ENCODE data around the gene R3HDML.
"Not testable (repeated sequence)": the region's sequence is repeated elsewhere in the genome, so short reads cannot be mapped to it uniquely, and the experiment has no call there.

R3HDML gene

GRCh38 chr20:44327748-44328147 is 9.1 kb upstream of the R3HDML start:
- DNase-seq (ENCODE audit: low read depth in 2 of 2, low spot score in 1 of 2) = not testable (repeated sequence)

- no peak for DNase-seq (ENCODE audit: low read depth in 2 of 2, low spot score in 1 of 2)
Observed at GRCh38 chr20:44328428-44328827, 8.4 kb upstream of the R3HDML start.

GRCh38 chr20:44331201-44331600 is 5.6 kb upstream of the R3HDML start:
- no peak for DNase-seq (ENCODE audit: low read depth in 2 of 2, low spot score in 1 of 2)

DNA sequence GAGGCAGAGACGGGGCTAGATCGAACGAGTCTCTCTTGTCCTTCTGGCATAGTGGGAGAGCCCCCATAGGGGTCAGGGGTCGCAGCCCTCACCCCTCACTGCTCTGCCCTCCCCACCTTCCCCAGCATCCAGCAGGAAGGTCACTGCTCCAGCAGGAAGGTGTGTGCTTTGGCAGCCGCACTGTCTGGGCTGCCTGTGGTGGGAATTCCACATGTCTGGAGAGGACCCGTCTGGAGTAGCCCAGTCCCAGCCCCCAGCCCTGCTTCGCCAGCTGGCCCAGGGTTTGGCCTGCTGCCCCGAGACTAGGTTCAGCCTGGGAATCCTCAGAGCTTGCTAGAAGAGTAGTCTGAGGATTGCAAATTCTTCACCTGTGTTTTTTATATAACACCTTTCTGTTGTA is 2.5 kb upstream of the R3HDML start:
- DNase-seq (ENCODE audit: low read depth in 2 of 2, low spot score in 1 of 2) = no peak

DNA sequence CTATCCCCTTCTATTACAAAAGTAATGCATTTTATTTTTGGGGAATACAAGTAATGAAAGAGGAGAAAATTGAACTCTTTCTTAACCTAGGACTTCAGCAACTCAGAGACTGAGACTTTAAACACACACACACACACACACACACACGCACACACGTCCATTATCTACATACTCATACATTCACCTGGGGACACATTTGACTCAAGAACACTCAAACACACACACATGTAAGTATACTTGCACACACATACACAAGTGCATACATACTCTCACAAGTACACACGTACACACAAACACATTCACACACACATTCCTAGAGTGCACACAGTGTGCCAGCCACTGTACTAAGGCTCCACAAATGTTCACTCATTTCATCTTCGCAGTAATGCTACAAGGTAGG is 2.1 kb upstream of the R3HDML start:
- DNase-seq (ENCODE audit: low read depth in 2 of 2, low spot score in 1 of 2) = no peak

DNA sequence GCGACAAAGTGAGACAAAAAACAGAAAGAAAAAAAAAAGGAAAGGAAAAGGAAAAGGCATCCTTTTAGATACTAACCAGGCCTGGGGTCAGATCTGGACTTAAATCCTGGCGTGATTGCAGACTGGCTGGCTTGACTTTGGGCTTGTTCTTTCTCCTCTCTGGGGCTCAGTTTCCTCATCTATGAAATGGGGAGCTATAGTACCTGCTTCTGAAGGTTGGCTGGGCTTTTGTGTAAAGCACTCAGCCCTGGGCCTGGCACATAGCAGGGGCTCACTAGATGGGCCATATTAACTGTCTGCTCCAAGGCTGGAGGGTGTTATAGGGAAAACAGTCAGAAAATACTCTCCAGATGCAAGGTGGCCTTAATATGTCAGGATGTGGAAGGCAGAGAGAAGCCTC is 1.2 kb upstream of the R3HDML start:
- no peak for DNase-seq (ENCODE audit: low read depth in 2 of 2, low spot score in 1 of 2)

DNA sequence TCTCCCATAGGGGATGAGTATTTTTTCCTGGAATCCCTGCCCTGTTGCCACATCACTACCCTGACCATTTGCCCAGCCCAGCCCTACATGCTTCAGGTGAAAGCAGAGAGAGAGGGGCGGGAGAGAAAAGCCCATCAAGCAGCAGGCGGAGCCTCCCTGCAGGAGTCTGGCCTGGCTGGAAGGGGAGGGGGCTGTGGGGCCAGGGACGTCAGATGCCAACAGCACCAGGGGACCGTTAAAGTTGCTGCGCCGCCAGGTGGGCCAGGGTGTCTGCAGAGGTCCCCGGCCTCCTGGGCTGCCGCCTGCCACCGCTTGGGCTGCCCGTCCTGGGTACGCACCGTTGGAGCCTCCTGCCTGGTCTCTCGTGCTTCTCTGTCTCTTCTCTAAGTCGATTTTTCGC is 757 bp upstream of the R3HDML start:
- no peak for DNase-seq (ENCODE audit: low read depth in 2 of 2, low spot score in 1 of 2)

DNA sequence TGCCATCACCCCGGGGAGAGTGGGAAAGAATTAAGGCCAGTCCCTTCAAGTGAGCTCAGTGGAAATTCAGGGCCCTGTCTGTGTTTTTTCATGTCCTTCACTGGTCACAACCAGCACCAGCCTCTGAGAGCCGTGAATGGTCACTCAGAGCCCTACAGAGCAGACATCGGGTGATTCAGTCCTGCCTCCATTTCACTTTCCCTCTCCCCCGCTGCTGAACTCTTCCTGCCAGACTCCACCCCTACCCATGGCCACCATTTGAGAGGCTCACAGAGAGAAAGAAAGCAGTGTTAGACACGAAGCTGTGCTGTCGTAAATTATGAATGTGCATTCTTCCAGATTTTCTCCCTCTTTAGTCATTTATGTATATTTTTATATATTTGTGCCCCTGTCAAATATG is 5.4 kb downstream of the R3HDML start:
- no peak for DNase-seq (ENCODE audit: low read depth in 2 of 2, low spot score in 1 of 2)

DNA sequence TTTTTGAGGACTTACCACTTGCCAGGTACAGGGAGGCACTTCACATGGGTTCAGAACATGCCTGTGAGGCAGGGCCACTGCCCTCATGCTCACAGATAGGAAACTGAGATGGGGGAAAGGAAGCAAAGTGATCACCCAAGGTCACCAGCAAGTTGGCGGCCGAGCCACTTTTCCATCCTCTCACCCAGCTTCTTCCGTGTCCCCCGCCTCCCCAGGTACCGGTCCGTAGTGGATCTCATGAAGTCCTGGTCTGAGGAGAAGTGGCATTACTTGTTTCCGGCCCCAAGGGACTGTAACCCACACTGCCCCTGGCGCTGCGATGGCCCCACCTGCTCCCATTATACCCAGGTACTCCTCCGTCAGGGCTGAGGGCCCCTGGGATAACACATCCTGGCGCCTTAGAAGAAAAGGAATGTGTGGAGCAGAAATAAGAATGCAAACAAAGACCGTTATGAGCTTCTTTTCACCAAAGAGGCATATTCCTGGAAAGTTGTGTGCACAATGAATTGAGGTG is 6.4 kb downstream of the R3HDML start:
- DNase-seq (ENCODE audit: low read depth in 2 of 2, low spot score in 1 of 2) = no peak

GRCh38 chr20:44344723-44345122 is 7.9 kb downstream of the R3HDML start:
- no peak for DNase-seq (ENCODE audit: low read depth in 2 of 2, low spot score in 1 of 2)

- no peak for DNase-seq (ENCODE audit: low read depth in 2 of 2, low spot score in 1 of 2)
Observed at GRCh38 chr20:44345147-44345546, 8.3 kb downstream of the R3HDML start.

- DNase-seq (ENCODE audit: low read depth in 2 of 2, low spot score in 1 of 2) = not testable (repeated sequence)
Observed at GRCh38 chr20:44345941-44346340, 9.1 kb downstream of the R3HDML start.

- no peak for DNase-seq (ENCODE audit: low read depth in 2 of 2, low spot score in 1 of 2)
Observed at GRCh38 chr20:44348168-44348659, 11.4 kb downstream of the R3HDML start.

- DNase-seq (ENCODE audit: low read depth in 2 of 2, low spot score in 1 of 2) = no peak
Observed at GRCh38 chr20:44349349-44349748, 12.5 kb downstream of the R3HDML start.

- DNase-seq (ENCODE audit: low read depth in 2 of 2, low spot score in 1 of 2) = no peak
Observed at GRCh38 chr20:44350567-44350966, 13.7 kb downstream of the R3HDML start.

- DNase-seq (ENCODE audit: low read depth in 2 of 2, low spot score in 1 of 2) = no peak
Observed at GRCh38 chr20:44354979-44355497, 18.2 kb downstream of the R3HDML start.

- DNase-seq (ENCODE audit: low read depth in 2 of 2, low spot score in 1 of 2) = no peak
Observed at GRCh38 chr20:44355498-44356352, 18.9 kb downstream of the R3HDML start, which contains the start of gene HNF4A. Gene HNF4A, plus strand, starts transcription at chr20:44355699. Its CDS starts 106 bp downstream, at chr20:44355805.

GRCh38 chr20:44356353-44356723 is 19.5 kb downstream of the R3HDML start:
- DNase-seq (ENCODE audit: low read depth in 2 of 2, low spot score in 1 of 2) = no peak

- no peak for DNase-seq (ENCODE audit: low read depth in 2 of 2, low spot score in 1 of 2)
Observed at GRCh38 chr20:44357020-44357419, 20.2 kb downstream of the R3HDML start.

DNA sequence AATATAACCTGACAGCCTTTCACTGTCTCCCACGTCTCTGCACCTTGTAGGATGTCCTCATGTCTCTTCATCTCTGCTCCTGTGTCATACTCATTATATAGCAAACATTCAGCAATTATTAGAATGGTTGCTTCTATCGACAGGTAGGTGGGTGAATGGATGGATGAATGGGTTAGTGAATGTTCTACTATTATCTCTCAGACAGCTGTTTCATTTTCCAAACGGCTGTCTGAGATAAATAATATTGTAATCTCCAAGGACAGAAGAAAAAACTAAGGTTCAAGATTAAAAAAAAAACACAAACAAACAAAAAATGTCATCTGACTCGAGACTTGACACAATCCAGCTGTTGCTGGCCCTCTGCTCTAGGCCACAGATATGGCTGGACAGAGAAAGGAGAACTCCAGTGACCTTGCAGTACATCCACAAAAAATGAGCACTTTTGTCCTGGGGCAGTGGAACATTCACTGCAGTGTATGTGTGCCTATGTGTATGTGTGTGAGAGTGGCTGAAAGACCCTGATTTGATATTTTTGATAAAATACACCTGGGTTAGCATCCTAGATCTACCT is 20.8 kb downstream of the R3HDML start:
- no peak for DNase-seq (ENCODE audit: low read depth in 2 of 2, low spot score in 1 of 2)

DNA sequence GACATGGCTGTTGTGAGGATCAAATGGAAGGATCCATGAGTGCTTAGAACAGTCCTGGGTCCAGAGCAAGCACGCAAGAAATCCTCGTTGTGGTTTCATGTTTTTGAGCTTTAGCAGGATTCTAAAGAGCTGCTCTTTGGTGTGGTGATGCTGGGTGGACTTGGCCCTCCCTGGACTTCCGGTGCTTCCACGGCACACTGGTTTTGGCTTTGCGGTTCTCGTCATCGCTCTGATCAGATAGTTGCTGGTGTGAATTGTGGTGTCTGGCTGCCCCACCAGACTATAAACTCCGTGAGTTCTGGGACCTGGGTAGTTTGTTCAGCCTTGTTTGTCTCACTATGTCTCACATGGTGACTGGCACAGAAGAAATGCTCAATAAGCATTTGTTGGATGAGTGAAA is 21.9 kb downstream of the R3HDML start:
- DNase-seq (ENCODE audit: low read depth in 2 of 2, low spot score in 1 of 2) = no peak

GRCh38 chr20:44360221-44360620 is 23.4 kb downstream of the R3HDML start:
- no peak for DNase-seq (ENCODE audit: low read depth in 2 of 2, low spot score in 1 of 2)
